ENCODE results near the gene RIMKLB. TPM values are rescaled to one million over a fixed set of nuclear protein-coding genes. Genes with fewer than 3 reads are reported as not detected.

Gene RIMKLB
- total RNA-seq, 4 donors from 2014 or later: 42.2 to 149 (median 73.8) TPM

- no peak for TF ChIP-seq CTCF (IDR thresholded peaks at IDR 0.05; ENCODE audit: low read depth)
Observed at GRCh38 chr12:8746046-8746445, 48.3 kb downstream of the RIMKLB start.

GRCh38 chr12:8770499-8770898 lies 72.7 kb downstream of the RIMKLB start:
- TF ChIP-seq CTCF (IDR thresholded peaks at IDR 0.05; ENCODE audit: low read depth): no peak

- TF ChIP-seq CTCF (IDR thresholded peaks at IDR 0.05; ENCODE audit: low read depth): no peak
Observed at GRCh38 chr12:8771072-8771471, 73.3 kb downstream of the RIMKLB start.

GRCh38 chr12:8773461-8773860 lies 75.7 kb downstream of the RIMKLB start:
- no peak for TF ChIP-seq CTCF (IDR thresholded peaks at IDR 0.05; ENCODE audit: low read depth)

- TF ChIP-seq CTCF (IDR thresholded peaks at IDR 0.05; ENCODE audit: low read depth): no peak
Observed at GRCh38 chr12:8779281-8779680, 81.5 kb downstream of the RIMKLB start.

GRCh38 chr12:8779862-8780261 lies 82.1 kb downstream of the RIMKLB start:
- TF ChIP-seq CTCF (IDR thresholded peaks at IDR 0.05; ENCODE audit: low read depth): no peak

- no peak for TF ChIP-seq CTCF (IDR thresholded peaks at IDR 0.05; ENCODE audit: low read depth)
Observed at GRCh38 chr12:8780389-8780788, 82.6 kb downstream of the RIMKLB start.

Measured in subcutaneous adipose tissue (tissue), 4 donors.